Memory B cell (primary cell): ENCODE results near the gene ACOXL.

ENCODE experiments used
- ATAC-seq: fragments of 150-1000 bp; cut with Tn5 transposase; 2 replicates; pipeline ENCODE4 v1.10.0; 2021; ENCODE audit warnings: low read depth, mild to moderate bottlenecking, moderate library complexity
- DNase-seq, 2 donors: peaks; one replicate each; pipeline ENCODE4 v3.0.0; 2022; ENCODE audit warnings: low spot score in 2 of 2
- H3K27ac Mint-ChIP-seq: one replicate; pipeline ENCODE4 v1.8.0; 2022; ENCODE audit warnings: mild to moderate bottlenecking, moderate library complexity, mixed read lengths
- H3K27me3 Mint-ChIP-seq: one replicate; pipeline ENCODE4 v1.8.0; 2022; ENCODE audit warnings: mixed read lengths
- H3K36me3 Mint-ChIP-seq: one replicate; pipeline ENCODE4 v1.8.0; 2022; ENCODE audit warnings: mild to moderate bottlenecking, mixed read lengths
- H3K4me1 Mint-ChIP-seq: one replicate; pipeline ENCODE4 v1.8.0; 2022; ENCODE audit warnings: mixed read lengths
- H3K4me3 Mint-ChIP-seq: one replicate; pipeline ENCODE4 v1.8.0; 2022; ENCODE audit warnings: mild to moderate bottlenecking, moderate library complexity, mixed read lengths
- H3K9me3 Mint-ChIP-seq: one replicate; pipeline ENCODE4 v1.8.0; 2022; ENCODE audit warnings: mixed read lengths

The ACOXL gene

DNA sequence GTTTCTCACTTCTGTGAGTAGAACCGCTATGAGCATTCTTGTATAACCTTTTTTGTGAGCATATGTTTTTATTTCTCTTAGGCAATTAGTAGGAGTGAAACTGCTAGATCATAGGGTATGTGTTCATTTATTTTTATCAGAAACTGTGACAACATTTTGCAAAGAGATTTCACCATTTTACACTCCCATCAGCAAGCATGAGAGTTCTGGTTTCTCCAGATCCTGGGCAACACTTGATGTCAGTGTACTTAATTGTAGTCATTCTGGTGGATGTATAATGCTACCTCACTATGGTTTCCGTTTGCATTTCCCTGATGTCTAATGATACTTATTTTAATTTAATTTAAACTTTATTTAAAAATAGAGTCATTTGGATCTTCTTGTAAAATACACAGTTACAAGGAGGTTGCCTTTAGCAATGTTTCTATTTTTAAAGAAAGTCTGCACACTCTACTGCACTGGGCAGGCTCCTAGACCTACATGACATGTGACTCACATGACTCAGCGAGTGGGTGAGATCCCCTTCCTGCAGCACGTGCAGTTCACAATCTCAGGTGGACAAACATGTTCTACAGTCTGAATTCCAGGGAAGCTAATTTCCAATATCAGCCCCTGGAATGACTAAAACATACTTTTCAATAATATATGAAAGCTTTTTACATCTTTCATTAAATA is 261.3 kb downstream of the ACOXL start:
- peaks cover 8% of the 10 kb centered on the region for H3K9me3 Mint-ChIP-seq

DNA sequence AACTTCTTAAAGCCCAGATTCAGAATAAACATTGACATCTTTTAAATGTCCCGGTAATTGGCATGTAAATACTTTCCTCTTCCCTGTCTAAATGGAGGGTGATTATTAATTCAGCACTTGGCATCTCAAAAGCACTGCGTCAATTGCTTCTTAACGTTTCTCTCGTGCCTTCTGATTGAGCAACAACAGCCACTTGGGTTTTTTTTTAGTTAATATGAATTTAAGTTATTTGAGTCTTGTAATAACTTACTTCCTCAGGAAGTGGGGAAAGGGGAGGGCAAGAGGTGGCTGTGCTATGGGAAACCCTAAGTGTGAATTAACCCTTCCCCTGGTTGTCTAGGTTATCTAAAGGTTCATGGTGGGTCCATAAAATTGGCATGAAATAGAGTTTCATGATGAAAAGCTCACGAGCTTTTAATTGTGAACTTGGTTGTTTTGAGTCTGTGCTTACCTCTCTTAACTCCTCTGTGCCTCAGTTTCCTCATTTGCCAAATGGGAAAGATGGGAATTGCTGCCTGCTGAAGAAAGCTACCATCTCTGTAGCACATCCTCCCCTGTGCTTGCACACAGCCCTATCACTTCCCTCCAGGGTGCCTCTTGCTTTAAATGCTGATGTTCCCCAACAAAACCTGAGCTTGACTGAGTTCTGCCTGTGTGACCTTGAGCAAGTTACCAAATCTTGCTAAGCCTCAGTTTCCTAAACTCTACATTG is 262.0 kb downstream of the ACOXL start:
- Mint-ChIP-seq H3K9me3 (peaks cover 6% of the 10 kb centered on the region), H3K4me1 (peaks cover 5% of the 10 kb centered on the region), H3K4me3 (no peak overlapping the region), H3K27ac (no peak overlapping the region), H3K27me3 (peaks cover 3% of the 10 kb centered on the region), H3K36me3 (peaks cover 1% of the 10 kb centered on the region)
- ATAC-seq (peak; percentile 38), DNase-seq (no peak)

More for the DNA sequence above, 261.3 kb downstream of the ACOXL start:
- ATAC-seq, result peak; percentile 43
- H3K4me3 Mint-ChIP-seq, result no peak overlapping the region
- H3K4me1 Mint-ChIP-seq, result peaks cover 5% of the 10 kb centered on the region
- peaks cover 4% of the 10 kb centered on the region for H3K27me3 Mint-ChIP-seq
- no peak overlapping the region for H3K27ac Mint-ChIP-seq
- no peak for DNase-seq
- H3K36me3 Mint-ChIP-seq, result peaks cover 1% of the 10 kb centered on the region

DNA sequence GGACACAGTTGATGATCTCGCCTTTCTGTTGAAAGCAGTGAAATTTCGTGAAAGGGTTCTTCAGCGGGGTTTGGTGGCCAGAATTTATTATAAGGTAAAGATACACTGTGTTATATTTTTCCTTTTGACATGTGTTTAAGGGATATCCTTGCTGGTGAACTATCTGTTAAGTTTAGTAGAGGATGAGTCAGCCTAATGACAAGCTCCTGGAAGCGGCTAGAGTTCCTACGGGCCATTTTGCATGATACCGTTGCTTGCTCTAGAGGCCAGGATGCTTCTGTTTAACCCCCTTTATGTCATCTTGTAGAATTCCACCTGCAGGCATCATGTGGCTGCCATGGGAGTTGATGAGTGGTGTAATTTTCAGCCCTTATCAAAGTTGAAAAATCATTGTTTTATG is 263.5 kb downstream of the ACOXL start:
- ATAC-seq, result no peak
- peaks cover 3% of the 10 kb centered on the region for H3K9me3 Mint-ChIP-seq
- no peak for DNase-seq
- peaks cover 4% of the 10 kb centered on the region for H3K27me3 Mint-ChIP-seq
- H3K27ac Mint-ChIP-seq, result no peak overlapping the region
- H3K4me1 Mint-ChIP-seq, result peaks cover 5% of the 10 kb centered on the region
- H3K4me3 Mint-ChIP-seq, result no peak overlapping the region
- peaks cover 1% of the 10 kb centered on the region for H3K36me3 Mint-ChIP-seq

DNA sequence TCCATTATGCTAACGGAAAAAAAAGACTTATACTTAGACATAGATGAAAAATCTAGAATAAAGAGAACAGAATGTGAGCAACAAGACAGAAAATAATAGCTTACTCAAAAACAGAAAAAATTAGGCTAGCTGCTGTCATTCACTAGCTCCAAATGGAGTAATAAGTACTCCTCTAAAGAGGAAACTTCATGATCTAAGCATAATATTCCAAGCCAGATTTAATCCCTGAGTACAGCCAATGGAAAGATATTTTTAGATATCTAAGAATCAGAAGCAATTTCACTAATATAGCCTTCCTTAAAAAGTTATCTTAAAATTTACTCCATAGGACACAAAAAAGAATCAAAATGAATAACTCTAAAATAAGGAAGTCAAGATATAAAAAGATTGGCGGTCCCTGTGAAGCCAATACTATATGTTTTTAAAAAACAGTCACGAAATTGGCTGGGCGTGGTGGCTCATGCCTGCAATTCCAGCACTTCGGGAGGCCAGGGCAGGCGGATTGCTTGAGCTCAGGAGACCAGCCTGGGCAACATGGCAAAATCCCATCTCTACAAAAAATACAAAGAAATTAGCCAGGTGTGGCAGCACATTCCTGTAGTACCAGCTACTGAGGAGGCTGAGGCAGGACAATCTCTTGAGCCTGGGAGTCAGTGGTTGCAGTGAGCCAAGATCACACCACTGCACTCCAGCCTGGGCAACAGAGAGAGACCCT is 265.1 kb downstream of the ACOXL start:
- Mint-ChIP-seq H3K36me3 (no peaks in the 10 kb centered on the region), H3K4me1 (peaks cover 5% of the 10 kb centered on the region), H3K4me3 (no peak overlapping the region), H3K27me3 (peaks cover 8% of the 10 kb centered on the region), H3K9me3 (peaks cover 4% of the 10 kb centered on the region), H3K27ac (no peak overlapping the region)
- no peak for DNase-seq
- no peak for ATAC-seq

DNA sequence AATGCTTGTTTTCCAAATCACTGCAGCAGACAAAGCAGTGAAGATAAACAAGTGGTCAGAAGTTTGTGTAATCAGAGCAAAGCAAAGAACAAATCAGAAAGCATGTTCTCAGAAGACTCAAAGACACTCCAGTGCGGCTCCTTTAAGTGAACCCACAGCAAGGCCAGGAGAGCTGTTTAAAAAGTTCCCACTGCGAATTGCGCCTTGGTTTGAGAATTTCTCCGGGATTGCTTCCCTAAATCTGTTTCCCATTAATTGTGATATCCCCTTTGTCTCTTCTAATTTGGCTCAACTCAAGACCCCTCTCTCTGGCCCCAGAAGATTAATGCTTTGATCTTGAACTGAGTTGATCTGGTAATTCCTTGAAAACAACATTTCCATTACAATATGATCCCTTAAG is 265.9 kb downstream of the ACOXL start:
- H3K27ac Mint-ChIP-seq, result no peak overlapping the region
- H3K36me3 Mint-ChIP-seq, result no peaks in the 10 kb centered on the region
- peaks cover 8% of the 10 kb centered on the region for H3K27me3 Mint-ChIP-seq
- no peak overlapping the region for H3K4me3 Mint-ChIP-seq
- DNase-seq (no peak), ATAC-seq (no peak)
- H3K9me3 Mint-ChIP-seq, result peaks cover 4% of the 10 kb centered on the region
- peaks cover 5% of the 10 kb centered on the region for H3K4me1 Mint-ChIP-seq

DNA sequence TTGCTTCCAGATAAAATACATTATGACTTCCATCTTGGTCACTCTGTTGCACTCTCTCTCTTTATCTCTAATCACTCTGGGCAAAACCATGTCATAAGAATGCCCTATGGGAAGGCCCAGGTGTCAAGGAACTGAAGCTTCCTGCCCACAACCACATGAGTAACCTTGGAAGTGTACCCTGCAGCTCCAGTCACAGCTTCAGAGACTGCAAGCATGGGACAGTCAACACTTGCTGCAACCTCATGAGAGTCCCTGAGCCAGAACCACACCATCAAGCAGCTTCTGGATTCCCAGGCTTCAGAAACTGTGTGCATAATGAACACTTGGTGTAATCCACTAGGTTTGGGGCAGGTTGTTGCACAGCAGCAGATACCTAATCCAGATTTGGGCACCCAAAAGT is 267.3 kb downstream of the ACOXL start:
- DNase-seq, result no peak
- H3K27me3 Mint-ChIP-seq, result peaks cover 8% of the 10 kb centered on the region
- H3K9me3 Mint-ChIP-seq, result peaks cover 4% of the 10 kb centered on the region
- ATAC-seq, result no peak
- no peak overlapping the region for H3K4me3 Mint-ChIP-seq
- no peak overlapping the region for H3K27ac Mint-ChIP-seq
- H3K4me1 Mint-ChIP-seq, result peaks cover under 1% of the 10 kb centered on the region
- no peaks in the 10 kb centered on the region for H3K36me3 Mint-ChIP-seq

DNA sequence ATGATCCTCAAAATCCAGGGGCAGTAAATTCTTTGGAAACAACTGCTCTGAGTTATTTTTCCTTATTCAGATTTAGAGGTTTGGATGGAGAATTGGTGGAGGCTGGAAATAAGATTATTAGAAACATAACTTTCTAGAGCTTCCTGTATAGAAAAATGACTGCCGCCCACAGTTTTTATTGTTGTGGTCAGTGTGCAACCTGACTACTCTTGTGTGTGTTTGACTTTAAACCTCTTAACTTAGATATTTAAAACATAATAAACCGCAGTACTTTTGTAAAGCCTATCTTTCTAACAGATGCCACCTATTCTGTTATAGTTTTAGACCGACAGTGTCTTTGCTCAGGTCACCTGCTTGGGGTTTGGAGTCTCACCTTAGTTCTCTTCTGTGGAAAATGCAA is 272.9 kb downstream of the ACOXL start:
- DNase-seq, result no peak
- Mint-ChIP-seq H3K27ac (no peak overlapping the region), H3K36me3 (no peaks in the 10 kb centered on the region), H3K4me1 (no peaks in the 10 kb centered on the region), H3K27me3 (peaks cover 17% of the 10 kb centered on the region), H3K4me3 (no peak overlapping the region), H3K9me3 (peaks cover 2% of the 10 kb centered on the region)
- ATAC-seq, result no peak

DNA sequence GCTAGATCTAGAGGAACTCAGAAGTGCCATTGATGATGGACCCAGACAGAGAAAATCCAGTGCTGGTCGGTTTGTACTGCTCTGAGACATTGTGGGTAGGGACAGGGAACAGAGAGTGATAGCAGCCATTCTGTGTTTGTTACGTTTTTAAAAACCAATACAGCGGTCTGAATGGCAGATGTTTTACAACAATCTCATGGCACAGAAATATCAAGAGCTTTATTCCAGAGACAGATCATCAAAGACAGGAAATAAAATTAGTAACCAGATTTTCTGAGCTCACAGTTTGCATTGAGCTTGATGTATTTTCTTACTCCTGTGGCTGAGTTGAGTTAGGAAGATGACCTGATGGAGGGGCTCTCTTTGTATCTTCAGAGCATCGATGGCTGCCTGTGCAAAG is 273.4 kb downstream of the ACOXL start:
- ATAC-seq (no peak), DNase-seq (no peak)
- Mint-ChIP-seq H3K27ac (no peak overlapping the region), H3K4me3 (no peak overlapping the region), H3K36me3 (no peaks in the 10 kb centered on the region), H3K4me1 (no peaks in the 10 kb centered on the region), H3K9me3 (peaks cover 4% of the 10 kb centered on the region), H3K27me3 (peaks cover 14% of the 10 kb centered on the region)

DNA sequence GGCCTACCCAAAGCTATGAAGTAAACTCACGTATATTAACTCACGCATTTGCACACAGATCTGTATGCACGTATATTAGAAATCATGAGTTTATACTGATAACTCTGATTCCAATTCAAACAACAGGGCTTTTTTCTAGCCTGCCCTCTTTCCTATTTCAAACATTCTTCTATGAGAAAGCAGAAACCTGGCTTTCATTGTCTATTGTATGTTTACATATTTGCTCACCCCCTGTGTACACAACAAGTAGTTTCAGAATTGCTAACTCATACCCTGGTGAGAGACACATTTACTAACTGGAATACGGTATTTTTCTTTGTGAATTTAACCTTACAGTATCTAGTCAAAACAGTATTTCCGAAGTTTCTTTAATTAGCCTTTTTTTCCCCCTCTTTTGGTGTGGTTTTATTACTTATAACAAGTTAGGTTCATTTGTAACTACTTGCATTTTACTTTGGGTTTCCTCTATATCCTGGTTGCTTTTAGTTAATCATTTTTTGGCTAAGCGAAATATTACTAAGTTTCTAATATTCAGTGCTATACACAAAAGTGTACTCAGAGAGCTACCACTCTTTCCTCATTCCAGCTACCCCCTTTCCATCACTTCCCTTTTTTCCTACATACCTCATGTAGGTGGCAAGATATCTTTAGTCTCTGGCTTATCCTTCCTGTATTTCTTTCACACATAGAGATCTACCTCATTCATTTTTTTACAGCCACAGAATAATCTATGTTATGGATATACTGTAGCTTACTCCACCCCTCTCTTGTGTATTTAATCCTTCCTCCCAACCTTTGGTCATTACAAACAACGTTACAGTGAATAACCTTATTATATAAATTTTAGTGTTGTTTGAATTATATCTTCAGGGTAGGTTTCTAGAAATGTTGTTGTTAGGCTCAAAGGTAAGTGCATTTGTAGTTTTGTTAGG is 275.6 kb downstream of the ACOXL start:
- Mint-ChIP-seq H3K27me3 (peaks cover 9% of the 10 kb centered on the region), H3K4me1 (no peaks in the 10 kb centered on the region), H3K4me3 (no peak overlapping the region), H3K36me3 (peaks cover 4% of the 10 kb centered on the region), H3K9me3 (peaks cover 6% of the 10 kb centered on the region), H3K27ac (no peak overlapping the region)
- ATAC-seq (no peak), DNase-seq (no peak)

DNA sequence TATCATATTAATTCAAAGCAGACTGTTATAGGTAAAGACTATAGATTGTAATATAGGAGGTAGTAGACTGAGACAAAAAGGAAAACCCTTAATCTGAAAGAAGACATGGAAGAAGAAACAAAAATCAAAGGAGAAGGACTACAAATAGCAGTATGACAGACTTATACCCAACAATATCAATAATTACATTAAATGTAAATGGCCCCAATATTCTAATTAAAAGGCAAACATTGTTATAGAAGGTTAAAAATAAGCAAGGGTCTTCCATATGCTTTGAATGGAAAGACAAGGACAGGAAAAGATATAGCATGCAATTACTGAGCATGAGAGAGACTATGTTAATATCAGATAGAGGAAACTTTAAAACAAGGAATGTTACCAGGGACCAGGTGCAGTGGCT is 278.8 kb downstream of the ACOXL start:
- no peak overlapping the region for H3K4me3 Mint-ChIP-seq

DNA sequence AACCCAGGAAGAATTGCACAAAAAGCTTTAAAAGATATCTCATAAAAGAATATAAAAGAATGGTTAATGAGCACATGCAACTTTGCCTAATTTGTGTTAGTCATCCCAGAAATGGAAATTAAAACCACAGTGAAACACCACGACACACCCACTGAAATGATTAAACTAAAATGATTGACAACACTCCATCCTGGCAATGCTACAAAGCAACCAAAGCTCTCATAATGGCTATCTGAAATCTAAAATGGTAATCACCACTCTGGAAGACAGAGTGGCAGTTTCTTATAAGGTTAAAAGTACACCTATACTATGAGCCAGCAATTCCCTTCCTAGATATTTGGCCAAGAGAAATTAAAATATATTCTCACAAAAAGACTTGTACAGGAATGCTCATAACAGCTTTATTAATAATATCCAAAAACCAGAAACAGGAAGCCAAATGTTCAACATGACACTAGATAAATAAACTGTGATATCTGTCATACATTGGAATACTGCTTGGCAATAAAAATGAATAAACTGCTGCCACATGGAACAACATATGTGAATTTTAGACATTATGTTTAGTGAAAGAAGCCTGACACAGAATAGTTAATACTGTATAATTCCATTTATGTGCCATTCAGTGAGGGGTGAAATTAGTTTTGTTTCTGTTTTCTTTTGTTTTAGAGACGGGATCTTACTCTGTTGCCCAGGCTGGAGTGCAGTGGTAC is 283.1 kb downstream of the ACOXL start:
- ATAC-seq (no peak), DNase-seq (no peak)
- H3K27ac Mint-ChIP-seq, result no peak overlapping the region
- H3K36me3 Mint-ChIP-seq, result peaks cover 4% of the 10 kb centered on the region
- H3K9me3 Mint-ChIP-seq, result peaks cover 6% of the 10 kb centered on the region
- H3K4me1 Mint-ChIP-seq, result no peaks in the 10 kb centered on the region
- H3K4me3 Mint-ChIP-seq, result no peak overlapping the region
- no peaks in the 10 kb centered on the region for H3K27me3 Mint-ChIP-seq

More for the DNA sequence above, 278.8 kb downstream of the ACOXL start:
- DNase-seq (no peak), ATAC-seq (no peak)
- H3K36me3 Mint-ChIP-seq, result peaks cover 4% of the 10 kb centered on the region
- H3K4me1 Mint-ChIP-seq, result no peaks in the 10 kb centered on the region
- peaks cover 4% of the 10 kb centered on the region for H3K27me3 Mint-ChIP-seq
- peaks cover 6% of the 10 kb centered on the region for H3K9me3 Mint-ChIP-seq
- H3K27ac Mint-ChIP-seq, result no peak overlapping the region

DNA sequence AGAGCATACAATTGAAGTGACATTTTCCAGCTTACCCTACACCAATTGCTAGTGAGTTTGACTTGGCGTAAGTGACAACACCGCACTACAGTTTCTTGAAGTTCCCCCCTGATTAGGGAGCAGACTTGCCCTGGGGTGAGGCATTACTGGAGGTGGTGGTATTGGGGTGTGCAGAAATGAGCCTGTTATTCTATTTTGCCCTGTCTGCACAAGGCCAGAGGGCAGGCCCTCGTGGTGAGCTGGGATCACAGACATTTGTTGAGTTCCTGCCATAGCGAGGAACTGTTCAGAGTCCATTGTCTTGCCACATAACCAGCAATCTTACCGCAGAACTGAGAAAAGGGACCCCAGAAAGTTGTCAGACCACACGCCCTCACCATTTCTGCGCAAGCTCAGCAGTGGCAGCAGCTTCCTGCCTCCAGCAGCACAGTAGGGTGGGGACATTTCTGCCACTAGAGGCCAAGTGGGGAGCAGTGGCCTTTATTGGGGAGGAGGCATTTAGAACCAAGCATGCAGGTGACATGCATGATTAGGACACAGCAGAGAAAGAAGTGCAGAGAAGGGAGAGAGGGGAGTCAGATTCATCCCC is 284.8 kb downstream of the ACOXL start:
- H3K27ac Mint-ChIP-seq, result no peak overlapping the region
- peaks cover 2% of the 10 kb centered on the region for H3K27me3 Mint-ChIP-seq
- no peaks in the 10 kb centered on the region for H3K9me3 Mint-ChIP-seq
- H3K4me3 Mint-ChIP-seq, result no peak overlapping the region
- DNase-seq, result no peak
- H3K4me1 Mint-ChIP-seq, result no peaks in the 10 kb centered on the region
- ATAC-seq, result no peak
- no peaks in the 10 kb centered on the region for H3K36me3 Mint-ChIP-seq

DNA sequence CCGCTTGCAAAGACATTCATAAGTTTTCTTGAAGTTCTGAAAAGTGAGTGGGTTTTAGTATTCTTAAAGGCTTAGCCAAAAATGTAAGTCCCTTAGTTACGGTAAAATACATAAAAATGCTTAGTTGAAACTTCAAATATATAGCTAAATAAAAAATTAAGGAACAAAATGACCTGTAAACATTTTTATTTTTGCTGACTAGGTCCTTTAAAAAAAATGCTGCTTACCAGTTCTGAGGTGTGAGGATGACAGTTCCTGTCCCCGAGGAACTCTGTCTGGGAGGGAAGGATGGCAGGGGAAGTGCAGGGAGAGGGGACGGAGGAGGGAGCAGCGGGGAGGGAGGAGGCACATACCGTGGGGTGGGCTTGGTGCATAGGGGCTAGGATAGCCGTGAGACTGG is 285.5 kb downstream of the ACOXL start:
- no peak for DNase-seq
- no peak overlapping the region for H3K27ac Mint-ChIP-seq
- ATAC-seq, result no peak
- H3K4me3 Mint-ChIP-seq, result no peak overlapping the region
- H3K4me1 Mint-ChIP-seq, result no peaks in the 10 kb centered on the region
- no peaks in the 10 kb centered on the region for H3K9me3 Mint-ChIP-seq
- H3K27me3 Mint-ChIP-seq, result peaks cover 6% of the 10 kb centered on the region
- no peaks in the 10 kb centered on the region for H3K36me3 Mint-ChIP-seq
